Skin epidermis (tissue), 12 donors: Measurements from ENCODE around the gene FBLN2.

Experiments used
- H3K27ac ChIP-seq, 21 experiments: fragments of 200-600 bp; sonication (generic) in 11 of 21; one replicate each; pipeline ENCODE4 v1.5.0; 2020; ENCODE audit warnings: mild to moderate bottlenecking in 3 of 21, inconsistent platforms in 2 of 21, moderate library complexity in 2 of 21
- H3K4me3 ChIP-seq, 7 experiments: fragments of 200-600 bp; sonication (generic) in 2 of 7; one replicate each; pipeline ENCODE4 v1.5.0; 2020; ENCODE audit warnings: inconsistent platforms in 2 of 7, mild to moderate bottlenecking in 2 of 7, moderate library complexity in 1 of 7

Gene FBLN2

DNA sequence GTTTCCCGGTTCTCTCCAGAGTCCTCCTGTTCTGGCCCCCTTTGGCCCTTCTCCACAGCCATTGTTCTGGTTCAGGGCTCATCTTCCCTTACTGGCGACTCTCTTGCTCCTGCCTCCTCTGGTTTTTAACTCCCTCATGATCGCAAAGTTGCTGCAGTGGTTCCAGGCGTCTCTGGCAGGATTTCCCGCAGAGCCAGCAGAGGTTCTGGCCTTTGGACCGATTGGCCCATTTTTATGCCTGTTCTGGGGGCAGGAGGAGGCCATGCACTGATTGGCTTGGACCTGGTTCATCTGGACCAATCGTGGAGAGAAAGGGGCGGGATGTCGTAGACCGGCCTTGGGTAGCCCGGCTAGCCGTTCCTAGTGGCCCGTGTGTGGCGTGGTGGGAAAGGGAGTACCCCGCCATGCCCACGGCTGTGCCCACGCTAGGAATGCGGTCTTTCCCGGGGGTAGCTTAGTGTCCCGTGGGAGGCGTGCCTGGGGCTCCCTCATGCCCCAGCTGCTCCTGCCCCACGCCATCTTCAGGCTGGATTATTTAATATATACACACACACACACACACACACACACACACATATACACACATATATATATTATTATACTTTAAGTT, 113.4 kb downstream of the FBLN2 start:
- Histone ChIP-seq H3K4me3 (no peak overlapping the region), H3K27ac (no peak overlapping the region)

DNA sequence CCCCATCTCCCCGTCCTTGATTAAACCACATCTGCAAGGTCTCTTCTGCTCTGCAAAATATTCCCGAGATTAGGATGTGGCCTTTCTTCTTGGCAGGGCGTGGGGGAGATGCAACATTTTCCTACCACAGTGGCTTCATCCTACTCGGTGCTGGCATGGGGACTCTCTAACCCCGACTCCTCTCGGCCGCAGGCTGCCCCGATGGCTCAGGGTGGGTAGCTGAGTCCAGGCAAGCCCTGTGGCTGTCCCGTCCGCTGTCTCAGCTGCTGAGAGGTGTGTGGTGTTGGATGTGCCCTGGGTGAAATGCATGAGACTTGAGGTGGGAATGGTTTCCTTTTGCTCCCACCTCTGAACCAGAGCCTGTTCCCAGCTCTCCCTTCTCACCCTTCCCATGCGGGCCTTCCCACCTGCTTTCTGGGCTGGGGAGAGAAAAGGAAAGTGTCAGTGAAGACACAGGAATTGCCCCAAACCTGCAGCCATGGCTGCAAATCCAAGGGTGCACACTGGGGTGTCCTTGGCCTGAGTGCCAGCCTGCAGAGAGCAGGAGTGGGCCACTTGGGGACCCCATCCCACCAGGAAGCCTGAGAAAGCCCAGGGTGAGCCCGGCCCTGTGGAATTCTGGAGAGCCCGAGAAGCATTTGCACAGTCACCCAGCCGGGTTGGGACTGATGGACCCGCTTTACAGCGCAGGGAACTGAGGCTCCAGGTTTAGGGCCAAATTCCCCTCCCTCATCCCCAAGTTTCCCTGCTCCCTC, 115.0 kb downstream of the FBLN2 start:
- H3K27ac ChIP-seq, result no peak overlapping the region
- no peak overlapping the region for H3K4me3 ChIP-seq

DNA sequence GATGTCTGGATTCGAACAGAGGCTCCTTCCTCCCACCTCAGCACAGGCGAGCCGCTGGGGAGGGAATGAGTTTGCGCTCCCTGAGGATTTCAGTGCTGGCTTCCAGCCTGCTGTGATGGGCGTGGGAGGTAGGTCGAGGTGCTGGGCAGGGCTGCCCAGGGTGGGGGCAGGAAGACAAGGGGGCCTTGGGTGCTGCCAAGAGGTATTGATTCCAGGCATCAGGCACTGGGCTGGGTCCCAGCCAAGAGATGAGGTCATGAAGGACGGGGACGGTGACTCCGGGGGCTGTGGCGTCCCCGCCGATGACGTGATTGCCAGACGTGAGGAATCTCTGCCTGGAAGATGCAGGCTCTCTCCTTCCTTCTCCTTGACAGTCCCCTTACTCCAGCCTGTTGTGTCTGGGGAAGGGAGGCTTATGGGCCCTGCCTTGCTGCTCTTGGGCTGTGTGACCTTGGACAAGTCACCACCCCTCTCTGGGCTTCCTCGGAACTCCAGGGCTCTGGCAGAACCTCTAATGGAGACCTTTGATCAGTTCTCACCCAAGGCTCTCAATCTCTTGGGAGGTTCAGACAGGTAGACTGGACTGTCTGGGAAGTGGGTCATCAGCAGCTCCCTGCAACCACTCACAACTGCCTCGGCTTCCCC, 116.8 kb downstream of the FBLN2 start:
- Histone ChIP-seq H3K4me3 (no peak overlapping the region), H3K27ac (no peak overlapping the region)

DNA sequence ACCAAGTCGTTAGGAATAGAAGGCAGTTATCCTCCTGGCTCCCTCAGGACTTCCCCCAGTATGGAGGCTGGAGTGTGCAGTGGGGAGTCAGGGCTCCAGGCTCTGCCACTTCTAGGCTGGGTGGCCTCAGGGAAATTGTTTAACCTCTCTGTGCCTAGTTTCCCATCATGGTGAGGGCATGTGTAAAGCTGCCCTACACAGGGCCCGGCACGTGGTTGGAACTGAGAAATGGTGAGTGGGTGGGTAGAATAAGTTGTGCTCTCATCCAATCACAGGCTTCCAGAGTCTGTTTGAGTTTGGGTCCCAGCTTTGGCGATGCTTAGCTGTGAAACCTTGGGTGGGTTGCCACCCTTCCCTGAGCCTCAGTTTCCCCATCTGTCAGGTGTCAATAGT, 117.3 kb downstream of the FBLN2 start:
- Histone ChIP-seq H3K4me3 (no peak overlapping the region), H3K27ac (no peak overlapping the region)

DNA sequence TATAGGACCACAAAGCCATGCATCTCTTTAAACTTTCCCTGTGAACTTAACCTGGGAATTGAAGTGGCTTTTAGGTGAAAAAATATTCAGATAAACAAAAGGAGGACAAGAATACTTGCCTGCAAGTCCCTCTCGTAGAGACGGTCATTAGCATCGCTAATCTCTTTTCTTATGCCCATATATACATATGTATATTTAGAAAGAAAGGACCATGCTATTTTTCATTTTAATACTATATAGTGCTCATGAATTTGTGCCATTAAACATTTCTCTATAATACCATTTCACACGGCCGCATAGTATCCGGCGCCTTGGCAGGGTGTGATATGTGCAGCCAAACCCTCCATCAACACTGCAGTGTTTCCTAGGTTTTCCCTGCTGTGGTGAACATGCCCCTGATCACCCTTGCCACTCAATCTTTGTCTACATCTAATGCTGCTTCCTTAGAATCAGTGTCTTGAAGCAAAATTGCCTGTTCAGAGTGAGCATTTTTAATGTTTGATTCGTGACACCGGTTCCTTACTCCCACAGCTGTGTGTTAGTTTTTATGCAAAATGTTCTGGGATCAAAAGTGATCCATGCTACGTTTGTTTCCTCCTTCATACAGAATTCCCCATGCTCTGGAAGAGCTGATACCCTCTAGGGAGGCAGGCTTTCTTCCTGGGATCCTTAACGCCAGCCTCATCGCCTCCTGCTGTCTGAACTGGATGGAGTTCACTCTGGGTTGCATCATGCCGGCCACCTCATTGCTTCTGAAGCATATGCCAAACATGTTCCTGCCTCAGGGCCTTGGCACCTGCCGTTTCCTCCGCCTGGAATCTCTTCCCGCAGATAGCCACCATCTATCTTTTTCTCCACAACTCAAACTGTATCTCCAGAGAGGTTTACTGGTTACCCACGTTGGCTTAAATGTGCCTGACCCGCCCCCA, 118.1 kb downstream of the FBLN2 start:
- Histone ChIP-seq H3K27ac (no peak overlapping the region), H3K4me3 (no peak overlapping the region)

DNA sequence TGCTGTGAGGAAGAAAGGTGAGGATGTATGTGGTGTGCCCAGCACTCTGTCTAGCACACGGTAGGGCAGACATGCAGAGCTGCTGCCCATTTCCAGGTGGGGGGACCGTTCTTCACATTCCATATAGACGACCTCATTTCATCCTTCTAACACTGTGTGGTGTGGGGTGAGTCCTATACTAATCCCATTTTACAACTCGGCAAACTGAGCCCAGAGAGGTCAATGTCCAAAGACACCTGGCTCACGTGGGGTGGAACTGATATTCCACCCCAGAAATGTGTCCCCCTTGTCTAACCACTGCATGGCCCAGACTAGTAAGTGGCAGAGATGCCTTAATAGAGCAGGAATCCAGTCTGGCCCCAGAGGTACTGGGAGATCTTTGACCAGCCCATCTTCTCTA, 119.2 kb downstream of the FBLN2 start:
- H3K27ac ChIP-seq, result no peak overlapping the region
- no peak overlapping the region for H3K4me3 ChIP-seq

DNA sequence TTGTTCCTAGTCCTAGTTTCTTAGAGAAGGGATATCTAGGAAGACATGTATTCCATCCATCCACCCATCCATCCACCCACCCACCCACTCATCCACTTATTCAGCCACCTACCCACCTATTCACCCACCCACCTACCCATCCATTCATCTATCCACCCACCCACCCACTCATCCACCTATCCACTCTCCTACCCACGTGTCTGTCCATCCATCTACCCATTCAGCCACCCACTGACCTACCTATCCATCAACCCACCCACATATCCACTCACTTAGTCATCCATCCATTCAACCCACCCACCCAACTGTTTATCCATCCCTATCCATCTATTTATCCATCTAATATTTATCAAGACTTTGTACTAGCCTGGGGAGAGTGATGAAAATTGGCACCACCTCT, 120.5 kb downstream of the FBLN2 start:
- H3K4me3 ChIP-seq, result no peak overlapping the region
- no peak overlapping the region for H3K27ac ChIP-seq

DNA sequence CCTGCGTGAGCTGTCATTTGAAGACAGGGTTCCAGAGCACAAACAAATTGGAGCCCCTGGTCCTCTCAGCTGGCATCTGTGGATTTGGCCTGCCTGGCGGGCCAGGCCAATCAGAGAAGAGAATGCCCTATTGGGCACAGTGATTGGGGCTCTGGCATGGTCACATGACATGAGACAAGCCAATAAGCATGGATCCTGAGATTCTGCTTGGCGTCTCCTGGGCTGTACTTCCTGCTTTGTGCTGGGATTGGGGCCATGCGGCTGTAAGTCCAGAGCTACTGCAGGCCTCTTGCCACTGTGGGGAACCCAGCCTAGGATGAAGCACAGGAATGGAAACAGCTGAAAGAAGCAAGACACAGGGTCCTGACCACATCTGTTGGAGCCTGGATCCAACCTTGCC, 121.4 kb downstream of the FBLN2 start:
- no peak overlapping the region for H3K27ac ChIP-seq
- no peak overlapping the region for H3K4me3 ChIP-seq

DNA sequence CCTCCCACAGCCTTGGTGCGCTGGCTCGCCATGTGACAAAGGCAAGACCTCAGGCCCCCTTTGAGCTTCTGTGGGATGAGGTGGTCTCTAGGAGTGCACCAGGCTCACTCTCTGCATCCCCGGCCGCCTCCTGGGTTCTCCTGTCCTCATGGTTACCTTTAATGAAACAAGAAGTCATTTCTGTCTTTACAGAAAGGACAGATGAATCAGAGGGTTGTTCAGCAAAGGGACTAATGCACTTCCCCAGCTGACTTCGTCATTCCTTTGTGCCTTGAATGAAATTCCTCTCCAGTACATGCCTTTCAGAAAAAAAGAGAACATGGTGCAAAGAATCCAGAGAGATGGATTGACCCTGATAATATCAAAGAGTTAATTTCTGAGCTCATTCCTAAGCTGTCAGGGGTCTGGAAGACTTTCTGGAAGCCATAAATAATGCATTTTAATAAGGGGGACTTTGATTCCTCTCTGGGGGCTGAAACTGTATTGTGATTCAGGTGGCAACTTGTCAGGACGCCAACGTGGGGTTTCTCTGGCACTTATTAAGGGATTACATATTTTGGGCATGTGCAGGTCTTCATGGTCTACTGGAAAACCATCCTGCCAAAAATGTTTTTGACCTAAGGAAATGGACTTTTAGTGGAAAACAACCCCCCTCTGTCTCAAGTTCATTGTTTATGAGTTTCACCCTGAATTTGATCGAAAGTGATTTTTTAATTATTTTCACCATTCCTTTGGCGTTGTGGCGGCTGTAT, 122.7 kb downstream of the FBLN2 start:
- no peak overlapping the region for H3K27ac ChIP-seq
- H3K4me3 ChIP-seq, result no peak overlapping the region

DNA sequence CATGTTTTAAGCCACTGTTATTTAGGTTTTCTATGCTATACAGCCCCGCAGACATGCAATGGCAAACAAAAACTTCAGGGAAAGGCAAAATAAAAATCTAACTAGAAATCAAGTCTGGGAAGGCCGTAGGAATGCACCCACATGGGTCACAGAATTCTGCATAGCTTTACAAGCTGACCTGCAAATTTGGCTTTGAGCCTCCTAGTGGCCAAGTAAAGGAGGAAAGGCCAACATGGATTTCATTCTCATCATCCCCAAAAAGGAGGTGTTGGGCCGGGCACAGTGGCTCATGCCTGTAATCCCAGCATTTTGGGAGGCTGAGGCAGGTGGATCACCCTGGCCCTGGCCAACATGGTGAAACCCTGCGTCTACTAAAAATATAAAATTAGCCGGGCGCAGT, 124.3 kb downstream of the FBLN2 start:
- H3K4me3 ChIP-seq, result no peak overlapping the region
- H3K27ac ChIP-seq, result no peak overlapping the region

DNA sequence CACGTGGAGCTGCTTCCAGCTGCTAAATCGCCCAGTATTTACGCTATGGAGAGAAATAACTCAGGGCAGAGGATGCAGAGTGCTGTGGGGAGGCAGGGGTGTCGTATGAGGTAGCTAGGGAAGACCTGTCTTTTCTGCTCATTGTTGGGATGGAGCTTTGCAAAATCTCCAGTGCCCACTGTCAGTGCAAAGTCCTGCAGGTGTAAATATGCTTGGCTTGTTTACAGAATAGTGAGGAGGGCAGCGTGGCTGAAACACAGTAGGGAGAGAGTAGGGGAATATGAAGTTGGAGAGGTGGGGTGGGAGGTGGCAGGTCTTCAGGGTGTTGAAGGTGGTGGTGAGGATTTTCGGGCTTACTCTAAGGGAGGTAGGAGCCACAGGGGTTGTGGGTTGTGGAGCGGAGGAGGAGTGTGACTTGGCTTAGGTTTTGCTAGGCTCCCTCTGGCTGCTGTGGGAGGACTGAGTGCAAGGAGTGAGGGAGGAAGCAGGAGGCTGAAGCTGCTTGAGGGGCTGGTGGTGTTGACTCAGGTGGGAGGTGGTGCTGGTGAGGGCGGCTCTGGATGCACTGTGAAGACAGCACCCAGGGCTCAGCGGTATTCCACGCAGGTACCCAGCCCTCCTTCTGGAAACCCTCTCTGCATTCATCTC, 125.7 kb downstream of the FBLN2 start:
- Histone ChIP-seq H3K27ac (no peak overlapping the region), H3K4me3 (no peak overlapping the region)

DNA sequence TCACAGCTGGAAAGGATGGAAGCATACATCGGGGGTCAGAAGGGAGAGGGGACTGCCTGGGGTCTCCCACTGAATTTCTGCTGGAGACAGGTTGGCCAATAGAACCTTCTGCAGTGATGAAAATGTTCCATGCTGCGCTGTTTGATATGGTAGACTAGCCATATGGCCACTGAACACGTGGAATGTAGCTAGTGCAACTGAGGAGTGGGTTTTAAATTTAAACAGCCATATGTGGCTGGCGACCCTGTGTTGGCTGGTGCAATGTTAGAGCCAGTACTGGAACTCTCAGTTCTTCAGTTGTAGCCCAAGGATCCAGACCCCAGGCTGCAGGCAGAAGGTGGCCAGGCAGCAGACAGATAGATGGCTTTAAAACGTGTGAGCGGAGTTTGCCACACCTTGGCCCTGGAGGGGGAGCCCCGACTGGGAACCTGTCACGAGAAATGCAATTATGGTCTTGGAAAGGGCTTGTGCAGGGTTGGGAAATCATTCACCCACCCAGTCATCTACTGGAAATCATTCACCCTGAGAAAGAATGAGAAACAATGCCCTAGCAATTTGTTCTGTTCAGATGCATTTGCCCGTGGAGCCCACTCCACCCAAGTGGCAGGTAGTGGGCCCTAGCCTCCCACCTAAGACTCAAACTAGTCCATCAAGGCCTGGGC, 127.6 kb downstream of the FBLN2 start:
- H3K4me3 ChIP-seq, result no peak overlapping the region
- H3K27ac ChIP-seq, result no peak overlapping the region

DNA sequence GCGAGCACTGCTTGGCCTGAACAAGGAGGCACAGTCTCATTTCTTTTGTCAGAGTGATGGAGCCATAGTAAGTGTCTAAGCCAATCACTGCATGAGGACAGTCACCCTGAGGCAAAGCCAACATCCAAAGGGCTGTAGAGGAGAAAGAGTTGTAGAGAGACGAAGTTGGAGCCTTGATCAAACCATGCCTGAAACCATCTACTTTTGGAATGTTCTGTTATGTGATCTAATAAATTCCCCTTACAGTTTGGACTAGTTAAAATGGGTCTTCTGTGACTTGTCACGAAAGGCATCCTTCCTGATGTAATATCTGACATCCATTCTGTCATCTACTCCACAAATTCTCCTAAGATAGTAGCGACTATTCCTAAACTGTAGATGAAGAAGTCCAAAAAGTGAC, 128.3 kb downstream of the FBLN2 start:
- no peak overlapping the region for H3K27ac ChIP-seq
- H3K4me3 ChIP-seq, result no peak overlapping the region

DNA sequence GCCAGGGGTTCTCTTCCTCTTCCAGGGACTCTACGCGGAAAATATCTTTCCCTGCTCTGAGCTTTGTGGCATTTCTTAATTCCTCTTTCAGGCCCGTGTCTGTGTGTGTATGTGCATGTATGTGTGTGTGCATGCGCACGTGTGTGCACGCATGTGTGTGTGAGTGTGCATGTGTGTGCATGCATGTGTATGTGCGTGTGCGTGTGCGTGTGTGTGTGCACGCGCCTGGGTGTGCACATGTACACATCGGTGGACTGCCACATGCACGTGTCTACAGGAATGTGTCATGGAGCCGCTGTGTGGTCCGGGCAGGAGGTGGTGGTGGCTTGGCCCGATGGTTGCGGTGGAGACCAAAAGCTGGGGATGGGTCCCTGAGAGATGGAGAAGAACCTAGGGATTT, 133.0 kb downstream of the FBLN2 start:
- no peak overlapping the region for H3K27ac ChIP-seq
- no peak overlapping the region for H3K4me3 ChIP-seq

DNA sequence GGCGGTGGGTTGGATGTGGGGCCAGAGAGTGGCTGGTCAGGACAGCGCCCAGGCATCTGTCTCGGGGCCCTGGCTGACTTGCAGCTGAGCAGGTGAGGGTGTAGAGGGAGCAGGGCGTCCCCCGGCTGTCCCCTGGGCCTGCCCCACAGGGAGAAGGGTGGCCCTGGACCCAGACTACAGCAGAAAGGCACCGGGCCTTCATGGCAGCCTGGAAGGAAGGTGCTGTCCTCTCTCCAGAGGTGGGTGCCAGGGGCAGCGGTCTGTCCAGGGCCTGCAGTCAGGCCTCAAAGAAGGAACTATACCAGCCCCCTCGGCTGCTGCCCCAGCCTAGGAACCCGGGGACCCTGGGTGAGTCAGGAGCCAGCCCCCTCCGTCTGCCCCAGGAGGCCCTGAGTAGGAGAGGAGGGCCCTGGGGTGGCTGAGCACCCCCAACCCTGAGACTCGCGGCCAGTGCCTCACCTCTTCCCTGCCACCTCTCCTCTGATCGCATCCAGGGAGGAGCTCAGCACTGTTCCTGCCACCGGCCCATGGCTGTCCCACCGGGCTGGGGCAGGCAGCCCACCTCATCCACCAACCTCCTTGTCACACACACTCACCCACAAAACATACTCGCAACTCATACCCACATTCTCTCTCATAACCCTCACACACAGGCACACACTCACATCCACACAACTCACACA, 133.5 kb downstream of the FBLN2 start:
- Histone ChIP-seq H3K27ac (no peak overlapping the region), H3K4me3 (no peak overlapping the region)

DNA sequence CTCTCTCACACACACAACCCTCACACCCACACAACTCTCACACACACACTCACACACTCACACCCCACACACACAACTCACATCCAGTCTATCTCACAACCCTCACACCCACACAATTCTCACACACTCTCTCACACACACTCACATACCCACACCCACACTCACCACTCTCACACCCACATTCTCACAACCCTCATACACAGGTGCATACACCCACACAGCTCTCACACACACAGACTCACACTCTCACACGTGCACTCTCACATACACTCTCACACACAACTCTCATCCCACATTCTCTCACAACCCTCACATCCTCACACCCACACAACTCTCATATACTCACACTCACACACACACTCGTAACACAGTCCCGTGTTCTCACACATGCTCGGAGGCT, 134.4 kb downstream of the FBLN2 start:
- Histone ChIP-seq H3K27ac (no peak overlapping the region), H3K4me3 (no peak overlapping the region)

DNA sequence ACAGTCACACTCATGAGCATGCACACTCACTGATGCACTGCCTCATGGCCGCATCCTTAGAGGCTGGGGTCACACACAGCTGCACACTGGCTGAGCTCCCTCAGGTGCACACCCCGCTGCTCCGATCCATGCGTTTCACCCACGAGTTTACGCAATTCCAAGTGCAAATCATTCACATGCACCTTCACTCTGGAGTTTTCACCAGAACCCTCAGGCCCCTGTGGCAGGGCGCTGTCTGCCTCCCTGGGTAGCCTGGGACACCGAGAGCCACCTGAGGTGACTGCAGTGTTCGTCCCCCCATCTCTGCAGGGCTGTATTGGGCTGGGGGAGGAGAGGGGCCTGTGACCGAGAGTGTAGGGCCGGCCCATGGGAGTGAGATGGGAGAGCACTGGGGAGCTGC, 134.8 kb downstream of the FBLN2 start:
- Histone ChIP-seq H3K4me3 (no peak overlapping the region), H3K27ac (no peak overlapping the region)

DNA sequence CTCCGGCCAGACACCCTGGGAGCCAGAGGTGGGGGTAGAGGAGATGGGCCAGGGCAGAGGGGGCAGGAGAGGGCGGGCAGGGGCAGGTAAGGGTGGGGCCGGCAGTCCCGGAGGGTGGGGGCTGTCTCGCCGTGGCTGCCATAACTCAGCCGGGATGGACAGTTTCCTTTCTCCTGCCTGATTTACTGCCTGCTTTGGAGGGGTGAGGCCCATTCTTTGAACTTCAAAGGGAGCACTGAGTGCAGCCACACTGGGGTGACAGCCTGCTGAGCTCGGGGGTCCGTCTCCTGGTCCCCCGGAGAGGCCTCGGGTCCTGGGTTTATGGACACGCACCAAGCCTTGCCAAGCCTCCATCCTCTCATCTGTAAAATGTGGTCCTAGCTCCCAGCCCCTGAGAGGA, 135.4 kb downstream of the FBLN2 start:
- Histone ChIP-seq H3K27ac (no peak overlapping the region), H3K4me3 (no peak overlapping the region)
